Omental fat pad (tissue), 4 donors: ENCODE data around the gene ENOPH1. TPM values are rescaled to one million over a fixed set of nuclear protein-coding genes. Genes with fewer than 3 reads are reported as not detected.

Experiments
- ATAC-seq: fragments of 150-250 bp; one replicate; pipeline ENCODE4 v1.9.1; 2016; ENCODE audit warnings: mild to moderate bottlenecking, moderate library complexity; ENCODE audit not compliant: low FRiP score
- DNase-seq: peaks from one replicate; pipeline ENCODE4 v3.0.0-alpha.2; 2019; ENCODE audit warnings: low spot score
- total RNA-seq, 4 donors: library from RNA; depleted of rRNA; stranded (reverse); fragments of >200 nt; gene quantifications; one replicate each; pipeline ENCODE4 v1.1.0, GENCODE V29; 2016
- TF ChIP-seq, protein P1 (sequence below), 3 donors: fragments of 450-650 bp; IDR thresholded peaks; one replicate each; pipeline ENCODE4 v1.5.1; 2016 to 2017; ENCODE audit warnings: antibody characterized with exemption in 3 of 3, mild to moderate bottlenecking in 3 of 3, moderate library complexity in 2 of 3

The ENOPH1 gene
- total RNA-seq, 4 donors from 2014 or later = 16.9 to 24.0 (median 20.4) TPM

DNA sequence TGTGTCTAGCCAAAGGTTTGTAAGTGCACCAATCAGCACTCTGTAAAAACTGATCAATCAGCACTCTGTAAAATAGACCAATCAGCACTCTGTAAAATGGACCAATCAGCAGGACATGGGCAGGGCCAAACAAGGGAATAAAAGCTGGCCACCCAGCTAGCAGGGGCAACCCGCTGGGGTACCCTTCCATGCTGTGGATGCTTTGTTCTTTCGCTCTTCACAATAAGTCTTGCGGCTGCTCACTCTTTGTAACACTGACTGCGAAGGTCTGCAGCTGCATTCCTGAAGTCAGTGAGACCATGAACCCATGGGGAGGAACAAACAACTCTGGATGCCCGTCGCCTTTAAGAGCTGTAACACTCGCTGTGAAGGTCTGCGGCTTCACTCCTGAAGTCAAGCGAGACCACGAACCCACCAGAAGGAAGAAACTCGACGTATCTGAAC is 14.4 kb upstream of the ENOPH1 start:
- ATAC-seq (no peak), DNase-seq (no peak)
- TF ChIP-seq, protein P1, sequence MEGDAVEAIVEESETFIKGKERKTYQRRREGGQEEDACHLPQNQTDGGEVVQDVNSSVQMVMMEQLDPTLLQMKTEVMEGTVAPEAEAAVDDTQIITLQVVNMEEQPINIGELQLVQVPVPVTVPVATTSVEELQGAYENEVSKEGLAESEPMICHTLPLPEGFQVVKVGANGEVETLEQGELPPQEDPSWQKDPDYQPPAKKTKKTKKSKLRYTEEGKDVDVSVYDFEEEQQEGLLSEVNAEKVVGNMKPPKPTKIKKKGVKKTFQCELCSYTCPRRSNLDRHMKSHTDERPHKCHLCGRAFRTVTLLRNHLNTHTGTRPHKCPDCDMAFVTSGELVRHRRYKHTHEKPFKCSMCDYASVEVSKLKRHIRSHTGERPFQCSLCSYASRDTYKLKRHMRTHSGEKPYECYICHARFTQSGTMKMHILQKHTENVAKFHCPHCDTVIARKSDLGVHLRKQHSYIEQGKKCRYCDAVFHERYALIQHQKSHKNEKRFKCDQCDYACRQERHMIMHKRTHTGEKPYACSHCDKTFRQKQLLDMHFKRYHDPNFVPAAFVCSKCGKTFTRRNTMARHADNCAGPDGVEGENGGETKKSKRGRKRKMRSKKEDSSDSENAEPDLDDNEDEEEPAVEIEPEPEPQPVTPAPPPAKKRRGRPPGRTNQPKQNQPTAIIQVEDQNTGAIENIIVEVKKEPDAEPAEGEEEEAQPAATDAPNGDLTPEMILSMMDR (IDR thresholded peaks at IDR 0.05) = no peak

DNA sequence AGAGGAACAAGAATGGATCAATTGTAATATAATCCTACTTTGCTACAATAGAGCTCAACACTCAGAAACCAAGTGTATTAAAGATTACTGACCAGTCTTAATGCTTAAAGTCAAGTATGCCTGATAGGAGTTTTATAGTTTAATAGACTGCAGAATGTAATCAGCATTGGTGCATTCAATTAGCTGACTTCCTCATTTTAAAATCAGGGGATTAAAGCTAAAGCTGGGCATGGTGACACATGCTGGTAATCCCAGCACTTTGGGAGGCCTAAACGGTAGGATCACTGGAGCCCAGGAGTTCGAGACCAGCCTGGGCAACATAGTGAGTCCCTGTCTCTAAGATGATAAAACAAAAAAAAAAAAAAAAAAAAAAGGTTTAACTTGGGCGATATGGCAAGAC is 10.9 kb upstream of the ENOPH1 start:
- ATAC-seq = no peak
- TF ChIP-seq, protein P1 (IDR thresholded peaks at IDR 0.05) = no peak
- no peak for DNase-seq

DNA sequence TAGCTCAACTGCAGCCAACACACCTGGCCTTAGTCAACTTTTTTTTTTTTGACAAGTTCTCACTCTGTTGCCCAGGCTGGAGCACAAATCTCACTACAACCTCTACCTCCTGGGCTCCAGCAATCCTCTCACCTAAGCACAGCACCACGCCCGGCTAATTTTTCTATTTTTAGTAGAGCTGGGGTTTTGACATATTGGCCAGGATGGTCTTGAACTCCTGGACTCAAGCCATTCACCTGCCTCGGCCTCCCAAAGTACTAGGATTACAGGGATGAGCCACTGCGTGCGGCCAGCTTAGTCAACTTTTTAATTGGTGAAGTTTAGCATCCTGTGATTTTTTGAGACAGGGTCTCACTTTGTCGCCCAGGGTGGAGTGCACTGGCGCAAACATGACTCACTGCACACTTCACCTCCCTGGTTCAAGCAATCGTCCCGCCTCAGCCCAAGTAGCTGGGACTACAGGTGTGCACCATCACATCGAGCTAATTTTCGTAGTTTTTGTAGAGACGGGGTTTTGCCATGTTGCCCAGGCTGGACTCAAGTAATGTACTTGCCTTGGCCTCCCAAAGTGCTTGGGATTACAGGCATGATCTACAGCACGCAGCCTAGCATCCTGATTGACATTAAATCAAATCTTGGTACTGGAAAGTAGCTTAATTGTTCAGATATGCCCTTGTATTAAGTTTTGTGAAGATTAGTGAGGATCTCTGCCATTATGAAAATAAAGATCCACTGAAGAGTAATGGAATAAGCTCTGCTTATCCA is 8.4 kb upstream of the ENOPH1 start:
- no peak for ATAC-seq

DNA sequence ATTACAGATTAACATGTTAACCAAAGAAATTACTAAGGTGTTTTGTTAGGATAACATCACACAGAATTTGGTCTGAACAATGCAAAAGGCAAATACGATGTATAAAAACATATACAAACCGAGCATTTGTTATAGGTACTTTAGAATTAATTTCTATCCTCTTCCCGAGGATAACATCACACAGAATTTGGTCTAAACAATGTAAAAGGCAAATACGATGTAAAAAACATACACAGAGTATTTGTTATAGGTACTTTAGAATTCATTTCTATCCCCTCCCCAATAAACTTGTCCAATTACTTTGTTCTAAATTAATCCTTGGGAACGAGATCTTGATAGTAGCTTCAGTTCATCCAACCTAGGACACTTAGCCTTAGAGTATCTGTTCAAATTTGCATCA is 7.8 kb upstream of the ENOPH1 start:
- no peak for ATAC-seq
- TF ChIP-seq, protein P1 (IDR thresholded peaks at IDR 0.05) = no peak
- no peak for DNase-seq

More for the DNA sequence above, 8.4 kb upstream of the ENOPH1 start:
- TF ChIP-seq, protein P1 (IDR thresholded peaks at IDR 0.05) = no peak
- no peak for DNase-seq

DNA sequence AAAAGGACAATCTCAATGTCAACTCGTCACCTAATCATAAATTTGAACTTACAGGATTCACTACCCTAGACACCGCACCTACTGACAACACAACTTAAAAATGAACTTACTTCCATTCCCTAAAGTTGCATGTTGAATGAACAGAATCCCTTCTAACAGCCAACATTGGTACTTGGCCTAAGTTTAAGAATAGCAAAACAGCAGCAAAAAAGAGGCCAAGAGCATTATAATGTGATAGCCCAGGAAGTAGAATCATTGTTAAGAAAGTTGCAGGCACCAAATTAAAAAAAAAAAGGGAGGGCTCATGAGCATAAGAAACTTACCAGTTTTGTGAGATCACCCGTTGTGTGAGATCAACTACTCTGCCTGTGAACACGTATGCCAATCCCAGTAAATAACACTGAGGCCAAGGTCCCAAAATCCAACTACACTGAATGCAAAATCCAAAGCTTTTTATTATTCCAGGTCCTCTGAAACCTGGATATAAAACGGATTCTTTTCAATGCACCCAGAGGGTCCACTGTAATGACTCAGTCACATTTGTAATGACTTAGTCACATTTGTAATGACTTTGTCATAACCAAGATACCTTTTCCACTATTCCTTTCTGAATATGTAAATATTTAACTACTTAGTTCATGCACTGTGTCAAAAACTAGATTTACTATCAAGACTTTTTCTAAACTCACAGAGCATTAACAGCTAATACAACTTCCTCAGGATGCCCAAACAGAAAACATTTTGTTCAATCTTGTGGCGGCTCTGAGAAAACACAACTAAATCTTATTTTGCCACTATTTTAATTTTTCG is 6.9 kb upstream of the ENOPH1 start:
- TF ChIP-seq, protein P1 (IDR thresholded peaks at IDR 0.05) = no peak
- ATAC-seq (no peak), DNase-seq (no peak)

DNA sequence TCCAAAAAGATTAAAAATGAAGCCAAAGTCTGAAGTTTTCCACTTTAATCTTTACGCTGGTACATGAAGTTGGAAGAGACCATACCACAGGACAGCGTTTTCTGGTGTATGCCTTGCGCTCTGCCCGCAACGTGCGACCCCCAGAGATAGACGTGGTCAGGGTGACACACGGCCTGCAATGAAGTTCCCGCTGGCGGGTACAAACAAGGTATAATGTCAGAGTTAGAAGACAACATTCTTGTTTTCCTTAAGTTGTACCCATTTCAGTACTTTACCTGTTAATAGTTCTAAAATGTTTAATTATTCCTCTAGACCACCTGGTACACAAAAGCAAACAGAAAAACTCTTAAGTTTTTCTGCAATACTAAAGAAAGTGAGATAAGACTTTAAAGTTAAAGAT is 4.9 kb upstream of the ENOPH1 start:
- DNase-seq (no peak), ATAC-seq (no peak)
- TF ChIP-seq, protein P1 (IDR thresholded peaks at IDR 0.05) = no peak
